Caco-2 (cell line): ENCODE results near the gene B9D2. TPM values are rescaled to one million over a fixed set of nuclear protein-coding genes. Genes with fewer than 3 reads are reported as not detected.

ENCODE experiments used
- BruUV-seq: library from RNA; stranded (reverse); fragments of 400-500 nt; replicated peaks from 2 replicates; lab custom pipeline; 2021; lab: Mats Ljungman, UMichigan
- CTCF ChIA-PET: fragments of 300-600 bp; sonication (Branson Sonifier 250); formaldehyde crosslinking; loops from one replicate; lab custom pipeline; 2022; ENCODE audit warnings: antibody characterized with exemption; lab: Charles Lee
- POLR2A ChIA-PET: fragments of 300-600 bp; sonication (Branson Sonifier 250); formaldehyde crosslinking; loops from one replicate; lab custom pipeline; 2022; ENCODE audit warnings: antibody characterized with exemption; lab: Charles Lee
- DNase-seq, 2 experiments: peaks; one replicate each; pipeline versions ENCODE4 v3.0.0 to v3.0.0-alpha.2; 2020 to 2022
- H3K27me3 ChIP-seq: replicated peaks from 2 replicates; pipeline ENCODE4 v1.6.0; 2011; ENCODE audit warnings: low read length; ENCODE audit not compliant: control insufficient read depth, insufficient read depth
- H3K36me3 ChIP-seq: 2 replicates; pipeline ENCODE4 v1.5.1; 2011; ENCODE audit warnings: low read length; ENCODE audit not compliant: control insufficient read depth, insufficient read depth
- H3K4me1 ChIP-seq: fragments of 250-450 bp; sonication (Bioruptor Pico); 2 replicates; pipeline ENCODE4 v1.5.1; 2020; ENCODE audit warnings: mild to moderate bottlenecking
- H3K4me3 ChIP-seq: 2 replicates; pipeline ENCODE4 v1.5.1; 2011; ENCODE audit warnings: low read depth, mild to moderate bottlenecking, control low read depth, low read length
- H3K9me3 ChIP-seq: fragments of 250-450 bp; sonication (Bioruptor Pico); 2 replicates; pipeline ENCODE4 v1.5.1; 2020; ENCODE audit warnings: mild to moderate bottlenecking, moderate library complexity
- H3K27ac Mint-ChIP-seq: one replicate; pipeline ENCODE4 v1.8.0; 2022; ENCODE audit warnings: mixed read lengths; ENCODE audit not compliant: unreplicated experiment
- H3K27me3 Mint-ChIP-seq: one replicate; pipeline ENCODE4 v1.8.0; 2022; ENCODE audit warnings: mixed read lengths; ENCODE audit not compliant: insufficient read depth, unreplicated experiment
- H3K36me3 Mint-ChIP-seq: one replicate; pipeline ENCODE4 v1.8.0; 2022; ENCODE audit warnings: mild to moderate bottlenecking, mixed read lengths; ENCODE audit not compliant: insufficient read depth, unreplicated experiment
- H3K4me1 Mint-ChIP-seq: one replicate; pipeline ENCODE4 v1.8.0; 2022; ENCODE audit warnings: low read depth, mixed read lengths; ENCODE audit not compliant: unreplicated experiment
- H3K4me3 Mint-ChIP-seq: one replicate; pipeline ENCODE4 v1.8.0; 2022; ENCODE audit warnings: mild to moderate bottlenecking, moderate library complexity, mixed read lengths; ENCODE audit not compliant: unreplicated experiment
- H3K9me3 Mint-ChIP-seq: one replicate; pipeline ENCODE4 v1.8.0; 2022; ENCODE audit warnings: mixed read lengths; ENCODE audit not compliant: unreplicated experiment
- intact Hi-C: fragments of 100-400 bp; cut with micrococcal nuclease; formaldehyde crosslinking; loops from one replicate; pipeline ENCODE4 v1.10.0; 2022; ENCODE audit not compliant: unreplicated experiment
- total RNA-seq: library from RNA; stranded (reverse); gene quantifications from 2 replicates; pipeline ENCODE4 v1.2.3, GENCODE V29; 2022
- TF ChIP-seq, protein P1 (sequence below), 2 experiments: fragments of 200-600 bp in 1 of 2; IDR thresholded peaks; 1 replicate in 1 of 2; 2 replicates in 1 of 2; pipeline versions ENCODE4 v1.5.1 to v1.8.0; 2011 to 2022; ENCODE audit warnings: antibody characterized with exemption in 1 of 2, control low read depth in 1 of 2, inconsistent platforms in 1 of 2, low read depth in 1 of 2, low read length in 1 of 2, mild to moderate bottlenecking in 1 of 2, moderate library complexity in 1 of 2; ENCODE audit not compliant: insufficient read depth in 1 of 2, severe bottlenecking in 1 of 2, unreplicated experiment in 1 of 2

B9D2 gene
- total RNA-seq, 1 experiment from 2014 or later, result 3.6 TPM

DNA sequence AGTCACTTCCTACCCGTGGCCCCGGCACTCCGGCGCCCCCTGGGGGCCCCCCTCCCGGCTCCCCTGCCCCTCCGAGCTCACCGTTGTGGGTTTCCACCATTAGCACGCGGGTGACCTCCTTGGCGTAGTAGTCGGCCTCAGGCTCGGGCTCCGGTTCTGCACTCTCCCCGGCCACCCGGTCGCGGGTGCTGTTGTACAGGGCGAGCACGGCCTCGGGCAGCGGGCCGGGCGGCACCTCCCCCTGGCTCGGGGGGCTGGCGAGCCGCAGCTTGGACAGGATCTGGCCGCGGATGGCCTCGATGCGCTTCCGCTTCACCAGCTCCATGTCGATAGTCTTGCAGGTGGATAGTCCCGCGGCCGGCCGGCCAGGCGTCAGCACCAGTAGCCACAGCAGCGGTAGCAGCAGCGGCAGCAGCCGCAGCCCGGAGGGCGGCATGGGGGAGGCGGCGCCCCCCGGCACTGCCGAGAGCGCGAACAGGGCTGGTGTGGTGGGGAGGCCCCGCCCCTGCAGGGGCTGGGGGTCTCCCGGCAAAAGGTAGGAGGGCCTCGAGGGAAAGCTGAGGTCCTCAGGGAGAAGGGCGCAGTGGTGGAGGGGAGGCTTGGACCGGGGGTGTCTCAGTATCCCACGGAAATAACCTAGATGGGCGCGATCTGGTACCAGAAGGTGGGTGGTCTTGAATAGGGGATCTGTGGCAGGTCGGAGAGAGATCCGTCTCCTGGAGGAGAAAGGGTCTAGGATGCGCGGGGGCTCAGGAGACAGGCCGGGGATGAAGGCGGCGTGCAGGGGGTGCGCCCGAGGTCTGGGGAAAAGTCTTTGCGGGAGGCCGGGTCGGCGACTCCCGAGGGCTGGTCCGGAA lies 11.1 kb downstream of the B9D2 start:
- Histone ChIP-seq H3K4me1 (peaks cover 4% of the 10 kb centered on the region; the same call in 1 of the 2 replicates), H3K9me3 (no peaks in the 10 kb centered on the region), H3K36me3 (no peaks in the 10 kb centered on the region), H3K4me3 (peak overlapping the region; percentile 73), H3K27me3 (no peaks in the 10 kb centered on the region; the same call in 1 of the 2 replicates)
- peaks cover 16% of the 10 kb centered on the region for H3K36me3 Mint-ChIP-seq
- intact Hi-C loops, result loop anchor here (1.0 kb wide), 2 partner anchors 12 to 43 kb away; partner anchors contain the start of gene CCDC97
- ChIA-PET POLR2A (interaction anchor here (0.6 to 2.0 kb wide), 5 partner anchors 11 to 149 kb away, joined by 3 to 17 read pairs (median 5); partner anchors contain the start of gene B9D2), CTCF (interaction anchor here (0.6 to 2.2 kb wide), 18 partner anchors 11 to 450 kb away, joined by 3 to 31 read pairs (median 4); partner anchors contain the start of genes B9D2 and HNRNPUL1)
- TF ChIP-seq, protein P1, sequence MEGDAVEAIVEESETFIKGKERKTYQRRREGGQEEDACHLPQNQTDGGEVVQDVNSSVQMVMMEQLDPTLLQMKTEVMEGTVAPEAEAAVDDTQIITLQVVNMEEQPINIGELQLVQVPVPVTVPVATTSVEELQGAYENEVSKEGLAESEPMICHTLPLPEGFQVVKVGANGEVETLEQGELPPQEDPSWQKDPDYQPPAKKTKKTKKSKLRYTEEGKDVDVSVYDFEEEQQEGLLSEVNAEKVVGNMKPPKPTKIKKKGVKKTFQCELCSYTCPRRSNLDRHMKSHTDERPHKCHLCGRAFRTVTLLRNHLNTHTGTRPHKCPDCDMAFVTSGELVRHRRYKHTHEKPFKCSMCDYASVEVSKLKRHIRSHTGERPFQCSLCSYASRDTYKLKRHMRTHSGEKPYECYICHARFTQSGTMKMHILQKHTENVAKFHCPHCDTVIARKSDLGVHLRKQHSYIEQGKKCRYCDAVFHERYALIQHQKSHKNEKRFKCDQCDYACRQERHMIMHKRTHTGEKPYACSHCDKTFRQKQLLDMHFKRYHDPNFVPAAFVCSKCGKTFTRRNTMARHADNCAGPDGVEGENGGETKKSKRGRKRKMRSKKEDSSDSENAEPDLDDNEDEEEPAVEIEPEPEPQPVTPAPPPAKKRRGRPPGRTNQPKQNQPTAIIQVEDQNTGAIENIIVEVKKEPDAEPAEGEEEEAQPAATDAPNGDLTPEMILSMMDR (IDR thresholded peaks at IDR 0.05; ENCODE audit: insufficient read depth in 1 of 2, low read depth in 1 of 2, low read length in 1 of 2, severe bottlenecking in 1 of 2, unreplicated experiment in 1 of 2), result peak; percentile 70 to 86
- peak; percentile 64 to 83 for DNase-seq
- H3K4me1 Mint-ChIP-seq, result peaks cover 24% of the 10 kb centered on the region
- H3K9me3 Mint-ChIP-seq, result no peaks in the 10 kb centered on the region
- no TSS peak for BruUV-seq
- peak overlapping the region; percentile 21 for H3K27ac Mint-ChIP-seq
- H3K27me3 Mint-ChIP-seq, result peaks cover 11% of the 10 kb centered on the region
- H3K4me3 Mint-ChIP-seq, result peak overlapping the region; percentile 83

DNA sequence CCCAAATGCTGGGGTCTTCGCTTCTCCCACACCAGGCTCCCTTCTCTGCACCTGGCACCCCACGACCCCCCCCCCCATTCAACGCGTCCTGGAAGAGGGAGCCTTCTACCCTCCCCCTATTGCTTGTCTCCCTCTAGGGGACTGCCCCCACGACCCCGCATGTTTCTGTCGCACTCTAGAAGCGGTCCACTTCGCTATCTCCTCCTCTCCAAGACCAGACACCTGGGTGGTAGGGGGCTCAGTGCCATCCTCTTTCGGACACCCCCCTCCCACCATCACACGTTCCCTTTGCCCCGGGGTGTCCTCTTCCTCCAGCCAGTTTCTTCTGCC lies 11.7 kb downstream of the B9D2 start:
- peak overlapping the region; percentile 83 for H3K4me3 Mint-ChIP-seq
- ChIA-PET POLR2A (interaction anchor here (0.6 to 2.0 kb wide), 3 partner anchors 12 to 126 kb away, joined by 3 to 8 read pairs (median 3); partner anchors contain the start of gene B9D2), CTCF (interaction anchor here (0.6 to 2.2 kb wide), 19 partner anchors 11 to 1108 kb away, joined by 3 to 31 read pairs (median 4); partner anchors contain the start of genes B9D2 and HNRNPUL1)
- peaks cover 24% of the 10 kb centered on the region for H3K4me1 Mint-ChIP-seq
- peaks cover 11% of the 10 kb centered on the region for H3K27me3 Mint-ChIP-seq
- Histone ChIP-seq H3K36me3 (no peaks in the 10 kb centered on the region), H3K9me3 (no peaks in the 10 kb centered on the region), H3K27me3 (no peaks in the 10 kb centered on the region; the same call in 1 of the 2 replicates), H3K4me3 (peak overlapping the region; percentile 73), H3K4me1 (peaks cover 4% of the 10 kb centered on the region; the same call in 1 of the 2 replicates)
- no TSS peak for BruUV-seq
- intact Hi-C loops, result loop anchor here (1.0 kb wide), 1 partner anchor 11 kb away; no protein-coding TSS in a partner anchor
- DNase-seq, result no peak
- no peaks in the 10 kb centered on the region for H3K9me3 Mint-ChIP-seq
- TF ChIP-seq, protein P1 (IDR thresholded peaks at IDR 0.05; ENCODE audit: insufficient read depth in 1 of 2, low read depth in 1 of 2, low read length in 1 of 2, severe bottlenecking in 1 of 2, unreplicated experiment in 1 of 2), result no peak
- H3K27ac Mint-ChIP-seq, result peak overlapping the region; percentile 21
- peaks cover 16% of the 10 kb centered on the region for H3K36me3 Mint-ChIP-seq
